Psoas muscle (tissue), 8 donors: Measurements from ENCODE around the gene MRPL14. TPM values are rescaled to one million over a fixed set of nuclear protein-coding genes. Genes with fewer than 3 reads are reported as not detected.

Experiments used
- ATAC-seq, 4 donors: fragments of 200-7000 bp; cut with Tn5 transposase; one replicate each; pipeline ENCODE4 v1.9.1; 2020; ENCODE audit warnings: moderate library complexity in 3 of 4, mild to moderate bottlenecking in 2 of 4
- DNase-seq, 2 donors: peaks; one replicate each; pipeline ENCODE4 v3.0.0-alpha.2; 2020
- H3K27ac ChIP-seq: fragments of 200-600 bp; one replicate; pipeline ENCODE4 v1.8.0; 2022
- H3K27me3 ChIP-seq, 3 donors: fragments of 200-600 bp in 1 of 3; one replicate each; pipeline versions ENCODE4 v1.6.1 to v1.8.0; 2013 to 2022; ENCODE audit warnings: low read length in 2 of 3, mild to moderate bottlenecking in 2 of 3, moderate library complexity in 1 of 3; ENCODE audit not compliant: insufficient read depth in 3 of 3
- H3K36me3 ChIP-seq, 2 donors: fragments of 200-600 bp in 1 of 2; one replicate each; pipeline versions ENCODE4 v1.6.1 to v1.8.0; 2013 to 2022; ENCODE audit warnings: low read depth in 1 of 2, mild to moderate bottlenecking in 1 of 2, moderate library complexity in 1 of 2; ENCODE audit not compliant: insufficient read depth in 1 of 2
- H3K4me1 ChIP-seq: fragments of 200-600 bp; one replicate; pipeline ENCODE4 v1.8.0; 2022
- H3K4me3 ChIP-seq: fragments of 200-600 bp; one replicate; pipeline ENCODE4 v1.8.0; 2022; ENCODE audit warnings: mild to moderate bottlenecking
- H3K9me3 ChIP-seq: fragments of 200-600 bp; one replicate; pipeline ENCODE4 v1.8.0; 2022
- CTCF ChIP-seq: fragments of 200-600 bp; IDR thresholded peaks from one replicate; pipeline ENCODE4 v1.8.0; 2022; ENCODE audit warnings: antibody characterized with exemption
- whole genome bisulfite sequencing, 3 donors: extraction: QIAGEN DNeasy Blood & Tissue Kit; methylation state at CpG; one replicate each; pipeline versions ENCODE4 v1.1.6 to v1.1.7; 2013; 5-methylcytosine and 5-hydroxymethylcytosine counted together
- intact Hi-C, 2 donors: fragments of 100-400 bp; cut with DNase I; formaldehyde crosslinking; loops; one replicate each; pipeline versions ENCODE4 v1.11.0 to v1.14.2; 2022
- polyA plus RNA-seq, 3 donors: library from polyadenylated mRNA; stranded (reverse); fragments of 200-250 nt; gene quantifications; one replicate each; pipeline ENCODE4 v1.2.3, GENCODE V29; 2013
- total RNA-seq, 4 donors: library from RNA; stranded (reverse); fragmentation: NEBNext Ultra II Directional in 2 of 4; extraction: Animal tissue kit (Norgen Biotek cat#: 25700) in 2 of 4; gene quantifications; one replicate each; pipeline versions ENCODE4 v1.2.1 to v1.2.4, GENCODE V29; 2021 to 2023
- donor health status: healthy with polysubstance abuse.
- donor health status: DM: no; HTN: no; CAD: no; lungs with moderate emphysema.
- donor health status: Bipolar disorder and iron deficiency.
- donor health status: healthy.
- donor health status: DM: yes; HTN: yes; CAD: no.
- donor health status: DM: no; HTN: no; CAD: no.
- donor health status: DM: no; HTN: no; CAD: no.
- donor health status: DM: yes; HTN: yes; CAD: no.

MRPL14 gene
- total and polyA plus RNA-seq, 7 donors, result 62.3 to 308 (median 166) TPM

- Histone ChIP-seq H3K27me3 (no peaks in the 10 kb centered on the region), H3K9me3 (no peaks in the 10 kb centered on the region), H3K4me1 (peaks cover 25% of the 10 kb centered on the region), H3K36me3 (peaks cover 0 to 4% of the 10 kb centered on the region in 2 donors), H3K4me3 (no peak overlapping the region), H3K27ac (peak overlapping the region; percentile 89)
- intact Hi-C loops, result no loop called here
- peak; percentile 63 to 80 for DNase-seq
- TF ChIP-seq CTCF, result no peak
- 33 to 48% (median 37%) methylated on average over 13 of the region's 13 CpGs for WGBS, 3 donors
- peak; percentile 85 to 90 (median 87) for ATAC-seq
These were observed 42.8 kb downstream of the MRPL14 start for GRCh38 chr6:44084231-44085014.

- H3K27me3 ChIP-seq, result no peaks in the 10 kb centered on the region
- no peak overlapping the region for H3K27ac ChIP-seq
- no peak overlapping the region for H3K4me3 ChIP-seq
These were observed 44.4 kb downstream of the MRPL14 start for GRCh38 chr6:44082872-44083321.

DNA sequence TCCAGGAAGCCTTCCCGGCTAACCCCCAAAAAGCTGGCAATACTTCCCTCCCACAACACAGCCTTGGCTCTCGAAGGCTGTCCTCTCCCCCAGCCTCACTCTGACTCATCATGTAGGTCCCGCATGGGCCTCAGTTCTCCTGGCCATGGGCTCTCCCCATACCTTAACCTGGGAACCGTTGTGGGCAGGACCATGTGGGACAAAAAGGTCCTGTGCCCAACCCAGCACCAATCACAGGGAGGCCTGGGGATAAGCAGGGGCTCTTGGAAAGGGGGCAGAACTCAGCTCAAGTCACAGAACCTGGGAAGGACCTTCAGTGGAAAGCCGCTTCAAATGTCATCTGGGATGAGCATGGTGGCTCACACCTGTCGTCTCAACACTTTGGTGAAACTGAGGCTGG lies 45.5 kb downstream of the MRPL14 start:
- Histone ChIP-seq H3K36me3 (no peaks in the 10 kb centered on the region), H3K27me3 (no peaks in the 10 kb centered on the region), H3K9me3 (no peaks in the 10 kb centered on the region), H3K4me3 (no peak overlapping the region), H3K27ac (no peak overlapping the region), H3K4me1 (peaks cover 19% of the 10 kb centered on the region)
- no peak for ATAC-seq
- intact Hi-C loops, result loop anchor here in 1 of 2 donors (2.0 kb wide), 1 partner anchor 413 kb away; no protein-coding TSS in a partner anchor
- DNase-seq, result peak in 1 of 2 donors; percentile 19
- WGBS, 3 donors, result 89 to 93% (median 91%) methylated on average over 6 of the region's 6 CpGs
- TF ChIP-seq CTCF, result no peak

More at GRCh38 chr6:44082872-44083321, 44.4 kb downstream of the MRPL14 start:
- intact Hi-C loops, result no loop called here
- TF ChIP-seq CTCF, result no peak
- ATAC-seq (no peak), DNase-seq (no peak)
- whole genome bisulfite sequencing, 3 donors, result 53 to 64% (median 63%) methylated on average over 8 of the region's 8 CpGs
- Histone ChIP-seq H3K4me1 (peaks cover 25% of the 10 kb centered on the region), H3K9me3 (no peaks in the 10 kb centered on the region), H3K36me3 (no peaks in the 10 kb centered on the region)

DNA sequence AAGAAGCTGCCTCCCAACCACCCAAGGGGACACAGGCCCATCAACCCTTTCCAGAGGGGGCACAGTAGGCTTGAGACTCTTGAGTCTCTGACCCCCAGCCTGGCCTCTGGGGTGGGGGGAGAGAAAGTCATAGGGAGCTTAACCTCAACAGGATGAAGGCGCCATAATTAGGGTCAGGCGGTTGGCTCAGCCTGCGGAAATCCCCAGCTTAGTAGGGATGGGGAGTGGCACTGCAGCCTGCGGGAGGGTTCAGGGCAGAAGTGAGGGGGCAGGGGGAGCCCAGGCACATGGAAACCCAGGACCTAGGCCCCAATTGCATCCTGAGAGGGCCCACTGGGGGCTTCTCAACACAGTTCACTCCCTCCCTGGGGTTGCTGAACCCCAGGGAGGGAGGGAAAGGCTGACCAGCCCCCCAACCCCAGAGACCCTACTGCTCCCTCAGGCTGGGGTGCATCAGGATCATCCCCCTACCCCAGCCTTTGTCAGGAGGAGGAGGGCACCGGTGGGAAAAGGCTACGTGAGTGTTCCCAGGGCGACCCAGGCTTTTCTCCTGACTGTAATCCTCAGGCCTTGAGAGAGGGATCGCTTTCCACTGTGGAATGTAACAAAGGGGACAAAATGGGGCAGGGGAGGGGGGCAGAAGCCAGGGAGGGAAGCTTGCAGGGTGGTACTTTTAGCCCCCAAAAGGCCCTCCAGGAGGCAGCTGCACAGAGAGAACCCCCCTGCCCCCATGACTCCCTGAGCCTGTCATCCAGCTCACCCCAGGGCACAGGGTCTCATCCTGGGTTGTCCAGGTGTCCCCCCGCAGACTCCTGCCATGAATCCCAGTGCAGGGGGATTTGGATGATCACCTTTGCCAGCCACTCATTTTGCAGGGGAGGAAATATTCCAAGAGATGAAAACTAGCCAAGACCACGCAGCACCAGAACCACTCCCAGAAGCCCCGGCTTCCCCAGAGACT lies 46.4 kb downstream of the MRPL14 start:
- H3K4me3 ChIP-seq, result no peak overlapping the region
- TF ChIP-seq CTCF, result no peak
- no peaks in the 10 kb centered on the region for H3K27me3 ChIP-seq
- 76 to 82% (median 82%) methylated on average over 11 of the region's 11 CpGs for WGBS, 3 donors
- H3K27ac ChIP-seq, result no peak overlapping the region
- peaks cover 24% of the 10 kb centered on the region for H3K4me1 ChIP-seq
- intact Hi-C loops, result loop anchor here in 1 of 2 donors (2.0 kb wide), 1 partner anchor 412 kb away; no protein-coding TSS in a partner anchor
- H3K9me3 ChIP-seq, result no peaks in the 10 kb centered on the region
- DNase-seq (peak in 1 of 2 donors; percentile 35), ATAC-seq (no peak)
- H3K36me3 ChIP-seq, result no peaks in the 10 kb centered on the region
